Transverse colon (tissue), 4 donors: ENCODE data around the gene NDUFV2.

Source experiments
- CTCF ChIP-seq, 5 experiments: fragments of 200-600 bp in 3 of 5; fragments of 450-650 bp in 2 of 5; sonication (generic) in 3 of 5; IDR thresholded peaks; 1 replicate in 2 of 5; 2 replicates in 3 of 5; pipeline ENCODE4 v1.5.1; 2016 to 2017; ENCODE audit warnings: antibody characterized with exemption in 5 of 5, inconsistent platforms in 3 of 5, mild to moderate bottlenecking in 2 of 5, moderate library complexity in 1 of 5
- EP300 ChIP-seq: sonication (generic); formaldehyde crosslinking; IDR thresholded peaks from one replicate; pipeline ENCODE4 v1.6.1; 2017; ENCODE audit warnings: antibody characterized with exemption, low read depth
- POLR2A ChIP-seq: fragments of 450-650 bp; IDR thresholded peaks from one replicate; pipeline ENCODE4 v1.6.1; 2016; ENCODE audit warnings: antibody characterized with exemption, mild to moderate bottlenecking, moderate library complexity
- POLR2AphosphoS5 ChIP-seq, 3 donors: sonication (generic); formaldehyde crosslinking; IDR thresholded peaks; one replicate each; pipeline ENCODE4 v1.6.1; 2016; ENCODE audit warnings: antibody characterized with exemption in 3 of 3

GRCh38 chr18:9135081-9135911 is 32.8 kb downstream of the NDUFV2 start:
- no peak for TF ChIP-seq CTCF (IDR thresholded peaks at IDR 0.05)
- TF ChIP-seq POLR2A = no peak
- peak in 1 of 3 donors; percentile 73 for TF ChIP-seq POLR2AphosphoS5 (IDR thresholded peaks at IDR 0.05)
- no peak for TF ChIP-seq EP300
